HG03159 (cell line): ENCODE measurements around the gene SVOP.
"Not testable (repeated sequence)": the region's sequence is repeated elsewhere in the genome, so short reads cannot be mapped to it uniquely, and the experiment has no call there.

Experiments
- ATAC-seq: cut with Tn5 transposase; IDR thresholded peaks from one replicate; pipeline ENCODE4 v1.9.1; 2021; ENCODE audit warnings: mild to moderate bottlenecking, moderate library complexity; ENCODE audit not compliant: unreplicated experiment

The SVOP gene

GRCh38 chr12:109033239-109034196 lies 12.7 kb upstream of the SVOP start:
- no peak for ATAC-seq

DNA sequence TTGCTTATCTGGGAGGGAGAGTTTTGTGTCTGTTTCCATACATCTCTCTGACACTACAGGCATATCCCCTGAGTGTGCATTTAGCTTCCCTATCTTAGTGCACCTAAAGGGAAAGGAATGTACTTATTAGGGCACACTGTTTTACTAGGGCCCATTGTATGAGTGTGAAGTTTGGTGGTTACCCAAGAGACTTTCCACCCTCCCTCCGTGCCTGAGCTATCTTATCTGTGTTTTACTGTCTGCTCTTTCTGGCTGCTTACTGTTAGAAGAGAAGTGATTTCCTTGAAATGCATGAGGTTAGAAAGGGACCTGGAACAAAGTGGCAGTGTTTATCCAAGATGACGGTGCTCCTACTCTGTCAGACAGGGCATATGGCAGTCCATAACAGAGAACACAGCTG lies 8.5 kb upstream of the SVOP start:
- no peak for ATAC-seq

GRCh38 chr12:109028624-109029023 lies 7.8 kb upstream of the SVOP start:
- ATAC-seq = not testable (repeated sequence)

DNA sequence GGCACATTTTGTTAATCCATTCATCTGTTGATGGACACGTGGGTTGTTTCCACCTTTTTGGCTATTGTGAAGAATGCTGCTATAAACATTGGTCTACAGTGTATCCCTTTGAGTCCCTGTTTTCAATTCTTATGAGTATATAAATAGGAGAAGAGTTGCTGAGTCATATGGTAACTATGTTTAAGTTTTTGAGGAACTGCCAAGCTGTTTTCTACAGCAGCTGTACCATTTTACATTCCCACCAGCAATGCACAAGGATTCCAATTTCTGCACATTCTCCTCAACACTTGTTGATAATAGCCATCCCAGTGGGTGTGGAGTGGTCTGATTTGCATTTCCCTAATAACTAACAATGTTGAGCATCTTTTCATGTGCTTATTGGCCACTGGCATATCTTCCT lies 6.9 kb upstream of the SVOP start:
- no peak for ATAC-seq

DNA sequence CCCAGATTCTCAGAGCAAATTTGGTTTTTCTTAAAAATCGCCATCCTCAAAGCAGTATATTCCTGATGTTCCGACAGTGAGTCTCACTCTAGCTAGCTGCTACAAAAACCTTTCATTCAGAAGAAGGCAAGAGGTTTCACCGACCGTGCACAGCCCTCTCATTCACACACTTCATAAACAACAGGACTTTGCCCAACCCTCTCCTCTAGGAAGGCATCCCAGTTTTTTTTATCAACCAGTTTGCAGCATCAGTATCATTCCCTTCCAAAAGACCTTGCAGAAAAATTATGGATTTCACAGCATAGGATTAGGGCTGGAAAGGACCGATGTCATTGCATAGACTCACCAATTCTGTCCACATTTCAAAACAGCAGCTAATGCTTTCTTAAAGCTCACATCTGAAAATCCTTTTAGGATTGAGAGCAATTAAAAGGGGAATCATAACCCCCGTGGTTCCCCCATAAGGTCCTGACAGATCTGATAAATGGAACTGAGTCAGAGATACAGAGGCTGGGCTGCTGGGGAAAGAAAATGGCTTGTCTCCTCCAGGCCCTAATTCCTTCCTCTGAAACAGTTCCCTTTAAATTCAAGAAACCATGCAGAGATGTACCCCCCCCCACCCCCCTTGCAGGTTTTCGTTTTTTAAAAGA lies 597 bp downstream of the SVOP start:
- no peak for ATAC-seq

- ATAC-seq = no peak
These were observed 2.6 kb downstream of the SVOP start for GRCh38 chr12:109018296-109018695.

GRCh38 chr12:109016978-109017377 lies 3.9 kb downstream of the SVOP start:
- ATAC-seq = no peak

DNA sequence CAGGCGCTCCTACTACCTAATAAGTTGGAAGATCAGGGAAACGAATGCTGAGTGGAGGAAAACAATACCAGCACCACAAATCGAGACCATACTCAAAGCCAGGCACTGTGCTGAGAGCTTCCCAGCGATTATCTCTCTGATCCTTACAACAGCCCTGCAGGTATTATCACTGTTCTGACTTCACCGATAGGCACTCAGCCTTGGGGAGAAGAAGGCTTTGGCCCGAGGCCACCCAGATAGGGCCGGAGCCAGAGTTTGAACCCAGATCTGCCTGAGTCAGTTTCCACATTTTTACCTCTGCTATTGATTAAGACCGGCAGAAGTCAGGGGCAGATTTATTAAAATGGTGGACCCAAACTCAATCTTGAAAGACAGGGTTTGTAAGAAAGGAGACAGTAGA lies 4.9 kb downstream of the SVOP start:
- no peak for ATAC-seq

GRCh38 chr12:109014984-109015765 lies 5.7 kb downstream of the SVOP start:
- ATAC-seq = no peak

GRCh38 chr12:109010259-109010658 lies 10.6 kb downstream of the SVOP start:
- no peak for ATAC-seq

DNA sequence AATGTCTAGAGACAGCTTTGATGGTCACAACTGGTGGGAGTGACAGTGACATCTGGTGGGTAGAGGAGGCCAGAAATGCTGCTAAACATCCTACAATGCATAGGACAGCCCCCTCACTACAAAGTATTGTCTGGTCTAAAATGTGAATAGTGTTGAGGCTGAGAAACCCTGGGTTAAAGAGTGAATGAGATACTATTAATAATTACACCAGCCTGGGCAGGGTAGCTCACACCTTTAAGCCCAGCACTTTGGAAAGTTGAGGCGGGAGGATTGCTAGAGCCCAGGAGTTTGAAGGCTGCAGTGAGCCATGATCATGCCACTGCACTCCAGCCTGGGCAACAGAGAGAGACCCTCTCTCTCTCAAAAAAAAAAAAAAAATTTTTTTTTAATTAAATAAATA lies 11.1 kb downstream of the SVOP start:
- no peak for ATAC-seq

DNA sequence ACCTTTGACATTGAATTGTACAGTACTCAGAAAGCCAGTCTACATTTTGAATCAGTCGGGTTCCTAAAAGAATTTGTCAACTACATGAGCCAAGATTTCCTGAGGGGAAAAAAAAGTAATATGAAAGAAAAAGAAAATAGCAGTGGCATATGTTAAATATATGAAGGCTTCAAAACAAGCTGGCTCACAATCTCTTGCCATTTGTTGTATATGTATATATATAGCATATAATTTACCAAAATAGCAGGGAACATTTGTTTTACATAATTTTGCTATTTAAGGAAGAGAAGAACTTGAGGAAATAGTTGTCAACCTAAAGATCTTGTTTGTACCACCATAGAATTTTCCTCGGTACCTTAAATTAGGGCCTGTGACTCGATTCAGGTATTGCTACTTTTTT lies 16.9 kb downstream of the SVOP start:
- no peak for ATAC-seq

DNA sequence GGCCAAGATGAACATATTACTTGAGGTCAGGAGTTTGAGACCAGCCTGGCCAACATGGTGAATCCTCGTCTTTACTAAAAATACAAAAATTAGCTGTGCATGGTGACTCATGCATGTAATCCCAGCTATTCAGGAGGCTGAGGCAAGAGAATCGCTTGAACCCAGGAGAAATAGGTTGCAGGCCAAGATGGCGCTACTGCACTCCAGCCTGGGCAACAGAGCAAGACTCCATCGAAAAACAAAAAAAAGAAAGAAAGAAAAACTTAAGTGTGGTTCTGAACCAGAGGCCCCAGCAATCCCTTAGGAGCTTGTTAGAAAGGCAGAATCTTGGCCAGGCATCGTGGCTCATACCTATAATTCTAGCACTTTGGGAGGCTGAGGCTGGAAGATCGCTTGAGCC lies 24.5 kb downstream of the SVOP start:
- ATAC-seq = no peak

GRCh38 chr12:108995370-108995992 lies 25.4 kb downstream of the SVOP start:
- ATAC-seq = no peak

DNA sequence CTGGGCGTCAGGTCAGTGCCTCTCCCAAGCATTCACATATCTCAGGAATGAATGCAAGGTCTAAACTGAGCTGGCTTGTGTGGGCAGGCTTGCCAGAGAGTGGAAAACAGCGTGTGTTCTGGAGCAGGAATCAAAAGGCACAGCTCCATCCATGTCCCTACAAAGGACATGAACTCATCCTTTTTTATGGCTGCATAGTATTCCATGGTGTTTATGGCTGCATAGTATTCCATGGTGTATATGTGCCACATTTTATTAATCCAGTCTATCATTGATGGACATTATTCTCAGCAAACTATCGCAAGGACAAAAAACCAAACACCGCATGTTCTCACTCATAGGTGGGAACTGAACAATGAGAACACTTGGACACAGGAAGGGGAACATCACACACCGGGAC lies 30.8 kb downstream of the SVOP start:
- ATAC-seq = not testable (repeated sequence)

GRCh38 chr12:108989376-108989775 lies 31.5 kb downstream of the SVOP start:
- no peak for ATAC-seq

DNA sequence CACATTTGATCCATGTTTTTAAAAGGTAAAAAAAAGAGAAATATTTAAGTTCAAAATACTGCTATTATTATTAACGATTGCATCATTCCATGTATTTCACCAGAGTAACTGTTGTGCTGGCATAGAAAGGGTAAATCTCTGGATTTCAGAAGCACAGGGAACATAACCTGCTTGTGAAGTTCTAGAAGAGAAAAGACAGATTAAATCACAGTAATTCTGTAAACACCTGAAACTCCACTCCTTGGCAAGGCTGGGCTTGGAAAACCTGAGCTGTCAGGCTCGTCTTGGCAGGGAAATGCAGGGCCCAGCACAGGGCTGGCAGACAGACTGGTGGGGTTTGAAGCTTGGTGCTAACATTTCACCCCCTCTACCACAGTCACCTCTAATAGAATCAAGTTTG lies 35.1 kb downstream of the SVOP start:
- ATAC-seq = no peak

GRCh38 chr12:108983227-108983626 lies 37.6 kb downstream of the SVOP start:
- no peak for ATAC-seq

- ATAC-seq = no peak
These were observed 38.1 kb downstream of the SVOP start for GRCh38 chr12:108982621-108983219.

GRCh38 chr12:108981835-108982234 lies 39.0 kb downstream of the SVOP start:
- ATAC-seq = no peak
